ENCODE measurements around the gene RASL10B. TPM values are rescaled to one million over a fixed set of nuclear protein-coding genes. Genes with fewer than 3 reads are reported as not detected.
A peak's percentile ranks its signal among the peaks of the same experiment; 100 is the strongest.

RASL10B gene
- total RNA-seq, 4 donors from 2014 or later, result 4.7 to 13.8 (median 10.0) TPM

GRCh38 chr17:35740216-35740615 is 8.8 kb downstream of the RASL10B start:
- H3K4me1 ChIP-seq, result peaks cover 0 to 5% of the 10 kb centered on the region in 2 donors
- intact Hi-C loops (cut with DNase I; ENCODE audit: low total_unique reads), result no loop called here
- in situ Hi-C loops (cut with MboI; ENCODE audit: low sequenced_read_pairs in 4 of 4), result loop anchor here in 3 of 4 donors (10.0 to 25.0 kb wide), 4 partner anchors 75 to 578 kb away; no protein-coding TSS in a partner anchor
- H3K27ac ChIP-seq, result no peak overlapping the region
- H3K9me3 ChIP-seq, result no peaks in the 10 kb centered on the region
- no peak for TF ChIP-seq POLR2A (IDR thresholded peaks at IDR 0.05)
- TF ChIP-seq, protein P1, sequence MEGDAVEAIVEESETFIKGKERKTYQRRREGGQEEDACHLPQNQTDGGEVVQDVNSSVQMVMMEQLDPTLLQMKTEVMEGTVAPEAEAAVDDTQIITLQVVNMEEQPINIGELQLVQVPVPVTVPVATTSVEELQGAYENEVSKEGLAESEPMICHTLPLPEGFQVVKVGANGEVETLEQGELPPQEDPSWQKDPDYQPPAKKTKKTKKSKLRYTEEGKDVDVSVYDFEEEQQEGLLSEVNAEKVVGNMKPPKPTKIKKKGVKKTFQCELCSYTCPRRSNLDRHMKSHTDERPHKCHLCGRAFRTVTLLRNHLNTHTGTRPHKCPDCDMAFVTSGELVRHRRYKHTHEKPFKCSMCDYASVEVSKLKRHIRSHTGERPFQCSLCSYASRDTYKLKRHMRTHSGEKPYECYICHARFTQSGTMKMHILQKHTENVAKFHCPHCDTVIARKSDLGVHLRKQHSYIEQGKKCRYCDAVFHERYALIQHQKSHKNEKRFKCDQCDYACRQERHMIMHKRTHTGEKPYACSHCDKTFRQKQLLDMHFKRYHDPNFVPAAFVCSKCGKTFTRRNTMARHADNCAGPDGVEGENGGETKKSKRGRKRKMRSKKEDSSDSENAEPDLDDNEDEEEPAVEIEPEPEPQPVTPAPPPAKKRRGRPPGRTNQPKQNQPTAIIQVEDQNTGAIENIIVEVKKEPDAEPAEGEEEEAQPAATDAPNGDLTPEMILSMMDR (IDR thresholded peaks at IDR 0.05 in 4 of 5, conservative IDR thresholded peaks at IDR 0.05 in 1 of 5), result no peak
- no peak for DNase-seq
- ATAC-seq, result no peak
- H3K27me3 ChIP-seq, result peaks cover 0 to 4% (median 3%) of the 10 kb centered on the region in 3 donors
- H3K4me3 ChIP-seq, result no peak overlapping the region
- H3K36me3 ChIP-seq, result no peaks in the 10 kb centered on the region

DNA sequence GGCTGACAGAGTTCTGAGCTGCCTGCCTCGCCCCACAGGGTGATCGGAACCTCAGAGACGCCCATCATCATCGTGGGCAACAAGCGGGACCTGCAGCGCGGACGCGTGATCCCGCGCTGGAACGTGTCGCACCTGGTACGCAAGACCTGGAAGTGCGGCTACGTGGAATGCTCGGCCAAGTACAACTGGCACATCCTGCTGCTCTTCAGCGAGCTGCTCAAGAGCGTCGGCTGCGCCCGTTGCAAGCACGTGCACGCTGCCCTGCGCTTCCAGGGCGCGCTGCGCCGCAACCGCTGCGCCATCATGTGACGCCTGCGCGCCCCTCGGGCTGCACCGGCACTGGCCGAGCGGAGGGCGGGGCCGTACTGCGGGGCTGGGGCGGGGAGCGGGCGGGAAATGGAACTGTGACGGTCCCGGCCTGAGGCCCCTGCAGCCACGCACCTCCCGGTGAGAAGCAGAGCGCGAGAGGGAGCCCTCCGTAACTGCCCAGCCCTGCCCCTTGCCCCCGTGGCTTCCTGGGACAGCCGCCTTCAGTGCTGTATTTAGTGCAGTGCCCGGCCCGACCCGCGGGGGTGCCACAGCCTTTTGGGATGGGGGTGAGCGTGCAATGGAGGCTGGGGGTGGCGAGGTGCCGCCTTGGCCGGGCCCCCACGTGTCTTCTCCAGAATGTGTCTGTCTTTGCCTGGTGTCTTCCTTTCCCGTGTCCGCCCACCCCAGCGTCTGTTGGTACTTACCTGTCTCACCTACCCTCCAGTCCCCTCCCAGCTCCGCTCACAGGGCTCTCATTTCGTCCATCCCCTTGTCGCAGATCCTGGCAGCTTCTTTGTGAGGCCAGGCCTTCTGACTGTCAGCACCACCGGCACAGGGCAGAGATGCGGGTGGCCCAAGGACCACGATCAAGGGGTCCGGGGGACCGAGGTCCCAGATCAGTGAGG is 9.8 kb downstream of the RASL10B start:
- no peak overlapping the region for H3K27ac ChIP-seq
- H3K36me3 ChIP-seq, result no peaks in the 10 kb centered on the region
- no peaks in the 10 kb centered on the region for H3K9me3 ChIP-seq
- H3K4me1 ChIP-seq, result peaks cover 0 to 5% of the 10 kb centered on the region in 2 donors
- DNase-seq, result no peak
- H3K27me3 ChIP-seq, result peaks cover 0 to 4% (median 3%) of the 10 kb centered on the region in 3 donors
- TF ChIP-seq, protein P1 (IDR thresholded peaks at IDR 0.05 in 4 of 5, conservative IDR thresholded peaks at IDR 0.05 in 1 of 5), result no peak
- no peak for TF ChIP-seq POLR2A (IDR thresholded peaks at IDR 0.05)
- peak overlapping the region; percentile 14 to 43 (median 40) for H3K4me3 ChIP-seq
- intact Hi-C loops (cut with DNase I; ENCODE audit: low total_unique reads) (no loop called here), in situ Hi-C loops (cut with MboI; ENCODE audit: low sequenced_read_pairs in 4 of 4) (loop anchor here in 3 of 4 donors (10.0 to 25.0 kb wide), 4 partner anchors 76 to 579 kb away; no protein-coding TSS in a partner anchor)
- ATAC-seq, result peak; percentile 45 to 46

DNA sequence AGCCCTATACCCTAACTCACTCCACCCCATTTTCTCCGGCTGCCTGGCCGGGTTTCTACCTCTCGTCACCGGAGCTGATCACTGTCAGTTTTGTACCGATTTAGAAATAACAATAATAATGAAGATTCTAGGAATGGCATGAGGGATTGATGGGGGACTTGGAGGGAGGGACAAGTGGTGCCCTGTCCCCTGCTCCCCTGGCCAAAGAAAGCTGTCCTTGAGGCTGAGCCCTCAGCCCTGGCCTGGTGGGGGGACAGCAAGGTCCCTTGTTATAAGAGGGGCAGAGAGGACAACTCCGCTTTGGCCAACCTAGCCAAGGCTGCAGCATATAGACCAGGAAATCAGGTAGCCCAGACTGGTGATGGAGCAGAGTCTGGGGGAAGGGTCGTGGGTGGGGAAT is 11.1 kb downstream of the RASL10B start:
- intact Hi-C loops (cut with DNase I; ENCODE audit: low total_unique reads), result no loop called here
- peaks cover 0 to 4% (median 3%) of the 10 kb centered on the region in 3 donors for H3K27me3 ChIP-seq
- no peak for ATAC-seq

GRCh38 chr17:35742896-35743477 is 11.5 kb downstream of the RASL10B start:
- peaks cover 0 to 4% (median 3%) of the 10 kb centered on the region in 3 donors for H3K27me3 ChIP-seq
- DNase-seq, result no peak
- TF ChIP-seq POLR2A (IDR thresholded peaks at IDR 0.05), result no peak
- TF ChIP-seq, protein P1 (IDR thresholded peaks at IDR 0.05 in 4 of 5, conservative IDR thresholded peaks at IDR 0.05 in 1 of 5), result no peak
- H3K36me3 ChIP-seq, result no peaks in the 10 kb centered on the region
- no peak for ATAC-seq
- in situ Hi-C loops (cut with MboI; ENCODE audit: low sequenced_read_pairs in 4 of 4), result loop anchor here in 3 of 4 donors (10.0 to 25.0 kb wide), 4 partner anchors 78 to 581 kb away; no protein-coding TSS in a partner anchor
- intact Hi-C loops (cut with DNase I; ENCODE audit: low total_unique reads), result no loop called here
- peaks cover 5 to 9% of the 10 kb centered on the region in 2 donors for H3K4me1 ChIP-seq
- no peak overlapping the region for H3K27ac ChIP-seq
- H3K4me3 ChIP-seq, result no peak overlapping the region
- H3K9me3 ChIP-seq, result no peaks in the 10 kb centered on the region

More for the DNA sequence above, 11.1 kb downstream of the RASL10B start:
- Histone ChIP-seq H3K4me1 (peaks cover 0 to 5% of the 10 kb centered on the region in 2 donors), H3K36me3 (no peaks in the 10 kb centered on the region), H3K27ac (no peak overlapping the region), H3K9me3 (no peaks in the 10 kb centered on the region), H3K4me3 (no peak overlapping the region)
- in situ Hi-C loops (cut with MboI; ENCODE audit: low sequenced_read_pairs in 4 of 4), result loop anchor here in 3 of 4 donors (10.0 to 25.0 kb wide), 4 partner anchors 78 to 580 kb away; no protein-coding TSS in a partner anchor
- TF ChIP-seq, protein P1 (IDR thresholded peaks at IDR 0.05 in 4 of 5, conservative IDR thresholded peaks at IDR 0.05 in 1 of 5), result no peak
- no peak for TF ChIP-seq POLR2A (IDR thresholded peaks at IDR 0.05)
- DNase-seq, result no peak

Data from gastrocnemius medialis (tissue), 4 donors.